ENCODE measurements around the gene TSPAN18. TPM values are rescaled to one million over a fixed set of nuclear protein-coding genes. Genes with fewer than 3 reads are reported as not detected.

The TSPAN18 gene
- total RNA-seq, 1 donor from 2014 or later: 12.8 TPM

DNA sequence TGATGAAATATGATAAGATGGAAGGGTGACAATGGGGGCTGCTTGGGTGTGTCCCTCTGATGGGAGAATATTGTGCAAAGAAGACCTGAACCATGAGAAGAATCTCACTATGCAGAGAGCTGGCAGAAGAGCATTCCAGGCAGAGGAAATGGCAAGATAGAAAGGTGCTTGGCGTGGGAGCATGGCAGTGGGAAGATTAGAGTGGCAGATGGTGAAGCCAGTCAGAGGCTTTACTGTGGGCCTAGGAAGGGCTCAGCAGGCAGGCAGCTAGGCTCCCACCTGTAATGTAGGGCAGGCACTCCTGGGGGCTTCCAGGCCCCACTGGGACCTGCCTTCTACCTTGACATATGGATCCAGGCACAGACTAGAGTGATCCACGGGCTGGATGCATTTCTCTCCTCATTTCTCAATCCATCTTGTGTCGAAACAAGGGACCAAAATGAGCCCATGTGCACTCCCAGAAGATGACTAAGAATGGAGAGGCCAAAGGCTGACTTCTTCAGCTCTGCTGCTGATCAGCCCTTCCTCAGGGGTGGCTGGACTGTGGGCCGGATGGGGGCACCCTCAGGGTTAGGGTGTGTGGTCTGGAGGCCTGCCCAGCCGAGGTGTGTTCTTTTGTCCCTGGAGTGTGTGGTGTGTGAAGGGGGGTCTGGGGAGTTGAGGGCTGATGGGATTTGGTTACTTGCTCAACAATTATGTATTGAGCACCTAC is 88.3 kb downstream of the TSPAN18 start:
- peaks cover 6% of the 10 kb centered on the region for H3K4me1 ChIP-seq
- TF ChIP-seq, protein P1, sequence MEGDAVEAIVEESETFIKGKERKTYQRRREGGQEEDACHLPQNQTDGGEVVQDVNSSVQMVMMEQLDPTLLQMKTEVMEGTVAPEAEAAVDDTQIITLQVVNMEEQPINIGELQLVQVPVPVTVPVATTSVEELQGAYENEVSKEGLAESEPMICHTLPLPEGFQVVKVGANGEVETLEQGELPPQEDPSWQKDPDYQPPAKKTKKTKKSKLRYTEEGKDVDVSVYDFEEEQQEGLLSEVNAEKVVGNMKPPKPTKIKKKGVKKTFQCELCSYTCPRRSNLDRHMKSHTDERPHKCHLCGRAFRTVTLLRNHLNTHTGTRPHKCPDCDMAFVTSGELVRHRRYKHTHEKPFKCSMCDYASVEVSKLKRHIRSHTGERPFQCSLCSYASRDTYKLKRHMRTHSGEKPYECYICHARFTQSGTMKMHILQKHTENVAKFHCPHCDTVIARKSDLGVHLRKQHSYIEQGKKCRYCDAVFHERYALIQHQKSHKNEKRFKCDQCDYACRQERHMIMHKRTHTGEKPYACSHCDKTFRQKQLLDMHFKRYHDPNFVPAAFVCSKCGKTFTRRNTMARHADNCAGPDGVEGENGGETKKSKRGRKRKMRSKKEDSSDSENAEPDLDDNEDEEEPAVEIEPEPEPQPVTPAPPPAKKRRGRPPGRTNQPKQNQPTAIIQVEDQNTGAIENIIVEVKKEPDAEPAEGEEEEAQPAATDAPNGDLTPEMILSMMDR (IDR thresholded peaks at IDR 0.05): no peak
- TF ChIP-seq POLR2A (IDR thresholded peaks at IDR 0.05) (no peak), POLR2AphosphoS5 (IDR thresholded peaks at IDR 0.05; ENCODE audit: insufficient read depth in 1 of 2, low read depth in 1 of 2) (no peak)
- DNase-seq (ENCODE audit: extremely low spot score in 2 of 2): no peak
- H3K36me3 ChIP-seq: no peaks in the 10 kb centered on the region
- no peaks in the 10 kb centered on the region for H3K27me3 ChIP-seq
- intact Hi-C loops (cut with DNase I): no loop called here
- H3K4me3 ChIP-seq: no peak overlapping the region
- H3K9me3 ChIP-seq: no peaks in the 10 kb centered on the region
- H3K27ac ChIP-seq: no peak overlapping the region

DNA sequence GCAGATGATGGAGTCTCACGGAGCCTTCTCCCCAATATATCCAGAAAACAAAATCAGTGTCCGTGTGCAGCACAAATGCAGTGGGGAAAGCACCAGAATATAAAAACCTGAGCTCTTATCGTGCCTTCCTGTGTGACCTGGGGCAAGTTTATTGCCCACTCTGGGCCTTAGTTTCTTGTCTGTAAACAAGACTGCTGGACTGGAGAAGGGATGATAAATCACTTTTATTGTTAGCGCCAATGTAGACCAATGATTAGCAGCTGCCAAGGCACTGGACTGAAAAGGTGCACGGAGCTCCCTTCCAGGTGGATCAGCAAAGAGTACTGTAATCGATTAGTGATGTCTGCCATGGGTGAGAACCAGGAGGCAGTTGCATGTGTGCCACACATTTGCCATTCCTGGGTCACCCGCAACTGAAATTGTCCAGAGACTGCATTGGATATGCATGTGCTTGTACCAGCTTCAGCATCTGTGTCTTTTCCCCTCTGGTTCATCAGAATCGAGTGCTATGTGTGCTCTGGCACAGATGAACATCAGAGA is 89.2 kb downstream of the TSPAN18 start:
- TF ChIP-seq, protein P1 (IDR thresholded peaks at IDR 0.05): no peak
- TF ChIP-seq POLR2AphosphoS5 (IDR thresholded peaks at IDR 0.05; ENCODE audit: insufficient read depth in 1 of 2, low read depth in 1 of 2): no peak
- no peak for TF ChIP-seq POLR2A (IDR thresholded peaks at IDR 0.05)
- no peak for DNase-seq (ENCODE audit: extremely low spot score in 2 of 2)
- peaks cover 6% of the 10 kb centered on the region for H3K4me1 ChIP-seq
- H3K4me3 ChIP-seq: no peak overlapping the region
- H3K27ac ChIP-seq: no peak overlapping the region
- H3K27me3 ChIP-seq: no peaks in the 10 kb centered on the region
- H3K36me3 ChIP-seq: no peaks in the 10 kb centered on the region
- H3K9me3 ChIP-seq: no peaks in the 10 kb centered on the region
- intact Hi-C loops (cut with DNase I): no loop called here

DNA sequence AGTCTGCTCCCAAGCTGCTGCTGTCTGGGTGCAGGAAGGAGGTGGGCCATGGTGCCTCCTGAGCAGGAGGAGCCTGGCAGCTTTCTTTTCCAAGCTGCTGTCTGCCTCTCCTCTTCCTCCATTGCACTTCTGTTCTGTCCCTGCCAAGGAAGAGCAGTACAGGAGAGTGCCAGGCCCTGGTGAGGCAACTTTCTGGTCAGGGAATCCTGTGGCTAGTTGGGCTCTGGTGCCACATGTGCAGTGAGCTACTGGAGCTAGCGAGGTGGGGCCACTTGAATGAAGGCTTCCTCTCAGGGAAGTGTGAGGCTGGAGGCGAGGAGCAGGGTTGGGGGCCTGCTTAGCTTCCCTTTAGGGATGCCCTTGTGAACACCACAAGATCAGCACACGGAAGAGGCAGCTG is 90.0 kb downstream of the TSPAN18 start:
- Histone ChIP-seq H3K36me3 (no peaks in the 10 kb centered on the region), H3K9me3 (no peaks in the 10 kb centered on the region), H3K4me3 (no peak overlapping the region), H3K27ac (no peak overlapping the region), H3K4me1 (peaks cover 6% of the 10 kb centered on the region), H3K27me3 (no peaks in the 10 kb centered on the region)
- intact Hi-C loops (cut with DNase I): no loop called here
- no peak for DNase-seq (ENCODE audit: extremely low spot score in 2 of 2)
- TF ChIP-seq POLR2AphosphoS5 (IDR thresholded peaks at IDR 0.05; ENCODE audit: insufficient read depth in 1 of 2, low read depth in 1 of 2) (no peak), POLR2A (IDR thresholded peaks at IDR 0.05) (no peak)
- TF ChIP-seq, protein P1 (IDR thresholded peaks at IDR 0.05): no peak

DNA sequence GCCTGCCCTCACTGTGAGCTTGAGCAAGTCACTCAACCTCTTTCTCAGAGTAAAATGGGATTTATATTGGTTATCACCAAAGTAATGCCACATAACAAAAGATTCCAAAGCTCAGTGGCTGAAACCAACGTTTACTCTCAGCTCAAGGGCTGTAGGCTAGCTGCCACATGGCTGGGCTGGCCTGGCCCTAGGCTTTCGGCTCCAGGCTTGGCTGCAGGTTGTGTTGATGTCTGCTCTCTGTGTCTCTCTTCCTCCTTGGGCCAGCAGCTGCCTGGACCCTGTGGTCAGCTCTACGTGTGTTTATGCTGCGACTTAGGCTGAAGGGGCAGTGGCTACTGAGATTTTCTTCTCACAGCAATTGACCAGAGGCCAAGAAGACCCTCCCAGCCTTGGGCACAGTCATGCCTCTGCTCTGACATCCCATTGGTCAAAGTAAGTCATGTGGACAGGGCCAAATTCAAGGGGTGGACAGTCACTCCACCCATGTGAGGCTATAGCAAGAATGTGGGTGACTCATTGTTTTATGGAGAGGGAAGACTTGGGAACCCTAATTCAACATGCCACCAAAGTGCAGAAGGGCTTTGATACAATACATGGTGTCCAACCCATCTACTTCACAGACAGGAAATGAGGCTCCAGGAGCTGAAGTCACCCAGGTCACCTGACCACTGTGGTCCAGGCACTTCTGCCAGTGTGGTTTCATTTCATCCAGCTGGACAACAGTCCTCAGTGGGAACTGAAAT is 90.6 kb downstream of the TSPAN18 start:
- Histone ChIP-seq H3K9me3 (no peaks in the 10 kb centered on the region), H3K4me1 (peaks cover 6% of the 10 kb centered on the region), H3K27me3 (no peaks in the 10 kb centered on the region), H3K36me3 (no peaks in the 10 kb centered on the region), H3K27ac (no peak overlapping the region), H3K4me3 (no peak overlapping the region)
- intact Hi-C loops (cut with DNase I): no loop called here
- DNase-seq (ENCODE audit: extremely low spot score in 2 of 2): no peak
- TF ChIP-seq POLR2A (IDR thresholded peaks at IDR 0.05): no peak
- TF ChIP-seq, protein P1 (IDR thresholded peaks at IDR 0.05): no peak
- no peak for TF ChIP-seq POLR2AphosphoS5 (IDR thresholded peaks at IDR 0.05; ENCODE audit: insufficient read depth in 1 of 2, low read depth in 1 of 2)

Measured in vagina (tissue), 2 donors.